ENCODE data around the gene EGFL7. TPM values are rescaled to one million over a fixed set of nuclear protein-coding genes. Genes with fewer than 3 reads are reported as not detected.

EGFL7 gene
- 100 to 1,000 TPM in 1 of 2 donors, 10 to 100 TPM in 1; 49.3 to 118 TPM for total RNA-seq

DNA sequence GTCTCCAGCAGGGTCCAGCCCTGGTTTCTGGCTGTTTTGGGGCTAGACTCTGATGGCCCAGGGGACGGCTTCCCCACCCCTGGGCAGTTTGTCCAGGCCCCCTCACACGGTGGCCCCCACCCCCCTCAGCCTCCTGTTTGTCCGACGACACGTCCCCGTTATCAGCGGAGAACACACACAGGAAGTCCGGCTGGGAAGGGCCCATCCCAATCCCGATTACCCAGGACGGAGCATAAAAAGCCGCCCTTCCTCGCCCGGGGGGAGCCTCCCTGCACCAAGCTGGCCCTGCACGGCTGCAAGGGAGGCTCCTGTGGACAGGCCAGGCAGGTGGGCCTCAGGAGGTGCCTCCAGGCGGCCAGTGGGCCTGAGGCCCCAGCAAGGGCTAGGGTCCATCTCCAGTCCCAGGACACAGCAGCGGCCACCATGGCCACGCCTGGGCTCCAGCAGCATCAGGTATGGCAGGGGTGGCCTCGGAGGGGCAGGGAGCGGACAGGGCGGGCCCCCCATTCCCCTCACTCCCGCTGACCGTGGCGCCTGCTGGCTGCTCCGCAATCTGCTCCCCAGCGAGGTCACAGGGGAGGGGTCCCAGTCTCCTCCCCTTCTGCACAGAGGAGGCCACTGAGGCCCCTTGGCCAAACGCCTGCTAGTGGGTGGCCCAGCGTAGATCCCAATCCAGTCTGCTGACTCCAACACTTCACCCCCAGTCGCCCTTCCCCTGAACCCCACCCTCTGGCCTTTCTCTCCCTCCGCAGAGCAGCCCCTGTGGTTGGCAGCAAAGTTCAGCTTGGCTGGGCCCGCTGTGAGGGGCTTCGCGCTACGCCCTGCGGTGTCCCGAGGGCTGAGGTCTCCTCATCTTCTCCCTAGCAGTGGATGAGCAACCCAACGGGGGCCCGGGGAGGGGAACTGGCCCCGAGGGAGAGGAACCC, at the start of gene EGFL7:
TSS of gene EGFL7 (plus strand) at position 261 of the 926 bp plus-strand sequence. CDS start 5,367 bp downstream, outside the sequence.
- TF ChIP-seq POLR2AphosphoS5 (IDR thresholded peaks at IDR 0.05), result no peak
- TF ChIP-seq, protein P1, sequence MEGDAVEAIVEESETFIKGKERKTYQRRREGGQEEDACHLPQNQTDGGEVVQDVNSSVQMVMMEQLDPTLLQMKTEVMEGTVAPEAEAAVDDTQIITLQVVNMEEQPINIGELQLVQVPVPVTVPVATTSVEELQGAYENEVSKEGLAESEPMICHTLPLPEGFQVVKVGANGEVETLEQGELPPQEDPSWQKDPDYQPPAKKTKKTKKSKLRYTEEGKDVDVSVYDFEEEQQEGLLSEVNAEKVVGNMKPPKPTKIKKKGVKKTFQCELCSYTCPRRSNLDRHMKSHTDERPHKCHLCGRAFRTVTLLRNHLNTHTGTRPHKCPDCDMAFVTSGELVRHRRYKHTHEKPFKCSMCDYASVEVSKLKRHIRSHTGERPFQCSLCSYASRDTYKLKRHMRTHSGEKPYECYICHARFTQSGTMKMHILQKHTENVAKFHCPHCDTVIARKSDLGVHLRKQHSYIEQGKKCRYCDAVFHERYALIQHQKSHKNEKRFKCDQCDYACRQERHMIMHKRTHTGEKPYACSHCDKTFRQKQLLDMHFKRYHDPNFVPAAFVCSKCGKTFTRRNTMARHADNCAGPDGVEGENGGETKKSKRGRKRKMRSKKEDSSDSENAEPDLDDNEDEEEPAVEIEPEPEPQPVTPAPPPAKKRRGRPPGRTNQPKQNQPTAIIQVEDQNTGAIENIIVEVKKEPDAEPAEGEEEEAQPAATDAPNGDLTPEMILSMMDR (IDR thresholded peaks at IDR 0.05), result no peak
- TF ChIP-seq POLR2A (IDR thresholded peaks at IDR 0.05), result no peak
- H3K27ac ChIP-seq, result peak within 1 kb of the TSS in 1 of 2 donors; percentile 29
- no peak for DNase-seq (ENCODE audit: low spot score)
- 78% methylated on average over 31 of the region's 38 CpGs for WGBS
- intact Hi-C loops (cut with DNase I), result no loop called here
- peak within 1 kb of the TSS; percentile 3 to 48 for H3K4me3 ChIP-seq
- no peaks in the 10 kb centered on the region for H3K36me3 ChIP-seq
- no peaks in the 10 kb centered on the region for H3K9me3 ChIP-seq
- peaks cover 3% of the 10 kb centered on the region for H3K27me3 ChIP-seq (replicated peaks; ENCODE audit: insufficient read depth)
- H3K4me1 ChIP-seq (replicated peaks), result no peaks in the 10 kb centered on the region

- Histone ChIP-seq H3K27me3 (replicated peaks; ENCODE audit: insufficient read depth) (no peaks in the 10 kb centered on the region), H3K4me3 (no peak overlapping the region), H3K36me3 (no peaks in the 10 kb centered on the region), H3K4me1 (replicated peaks) (peaks cover 9% of the 10 kb centered on the region), H3K27ac (no peak overlapping the region), H3K9me3 (no peaks in the 10 kb centered on the region)
- WGBS, result 84% methylated on average over 16 of the region's 19 CpGs
- DNase-seq (ENCODE audit: low spot score), result no peak
- intact Hi-C loops (cut with DNase I), result no loop called here
- TF ChIP-seq, protein P1 (IDR thresholded peaks at IDR 0.05), result no peak
- no peak for TF ChIP-seq POLR2A (IDR thresholded peaks at IDR 0.05)
- TF ChIP-seq POLR2AphosphoS5 (IDR thresholded peaks at IDR 0.05), result no peak
Observed at GRCh38 chr9:136613824-136614371, 48.8 kb upstream of the EGFL7 start.

DNA sequence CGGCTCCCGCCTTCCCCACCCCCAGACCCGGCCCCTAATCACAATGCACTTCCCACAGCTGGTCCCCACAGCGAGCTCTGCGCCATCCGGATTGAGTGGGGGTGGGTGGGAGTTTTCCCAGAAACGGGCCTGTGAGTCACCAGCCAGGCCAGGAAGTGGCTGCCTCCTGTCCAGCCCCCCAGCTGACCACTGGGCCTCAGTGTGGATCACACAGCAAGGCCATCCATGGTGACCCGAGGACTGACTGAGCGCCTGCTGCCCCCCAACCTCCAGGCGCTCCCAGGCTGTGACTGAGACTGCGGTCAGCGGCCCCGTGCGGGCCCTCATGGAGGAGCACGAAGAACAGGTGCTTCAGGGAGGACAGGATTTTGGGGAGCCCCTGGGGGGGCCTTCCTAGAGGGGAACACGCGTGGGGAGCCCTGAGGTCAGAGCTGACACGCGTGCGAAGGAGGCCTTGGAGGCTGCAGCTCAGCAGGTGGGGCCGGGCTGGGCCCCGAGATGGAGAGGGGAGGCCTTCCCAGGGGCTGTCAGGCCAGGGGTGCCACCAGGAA, 48.3 kb upstream of the EGFL7 start:
- intact Hi-C loops (cut with DNase I), result no loop called here
- no peak for DNase-seq (ENCODE audit: low spot score)

GRCh38 chr9:136614967-136615623, 47.6 kb upstream of the EGFL7 start:
- no peaks in the 10 kb centered on the region for H3K36me3 ChIP-seq
- peak overlapping the region in 1 of 2 donors; percentile 46 for H3K27ac ChIP-seq
- H3K9me3 ChIP-seq, result no peaks in the 10 kb centered on the region
- TF ChIP-seq POLR2A (IDR thresholded peaks at IDR 0.05) (no peak), POLR2AphosphoS5 (IDR thresholded peaks at IDR 0.05) (peak; percentile 77)
- intact Hi-C loops (cut with DNase I), result no loop called here
- no peaks in the 10 kb centered on the region for H3K27me3 ChIP-seq (replicated peaks; ENCODE audit: insufficient read depth)
- WGBS, result 78% methylated on average over 25 of the region's 25 CpGs
- peak; percentile 89 for DNase-seq (ENCODE audit: low spot score)
- H3K4me3 ChIP-seq, result no peak overlapping the region
- H3K4me1 ChIP-seq (replicated peaks), result peaks cover 9% of the 10 kb centered on the region

More for the DNA sequence above, 48.3 kb upstream of the EGFL7 start:
- Histone ChIP-seq H3K9me3 (no peaks in the 10 kb centered on the region), H3K27ac (no peak overlapping the region), H3K27me3 (replicated peaks; ENCODE audit: insufficient read depth) (no peaks in the 10 kb centered on the region), H3K36me3 (no peaks in the 10 kb centered on the region), H3K4me1 (replicated peaks) (peaks cover 9% of the 10 kb centered on the region), H3K4me3 (no peak overlapping the region)
- TF ChIP-seq, protein P1 (IDR thresholded peaks at IDR 0.05), result no peak
- TF ChIP-seq POLR2A (IDR thresholded peaks at IDR 0.05) (no peak), POLR2AphosphoS5 (IDR thresholded peaks at IDR 0.05) (no peak)
- 91% methylated on average over 20 of the region's 22 CpGs for WGBS

Measured in prostate gland (tissue), 2 donors.